ENCODE measurements around the gene CYP2C8. TPM values are rescaled to one million over a fixed set of nuclear protein-coding genes. Genes with fewer than 3 reads are reported as not detected.
"Not testable (repeated sequence)": the region's sequence is repeated elsewhere in the genome, so short reads cannot be mapped to it uniquely, and the experiment has no call there.

CYP2C8 gene
- total RNA-seq, result not detected

DNA sequence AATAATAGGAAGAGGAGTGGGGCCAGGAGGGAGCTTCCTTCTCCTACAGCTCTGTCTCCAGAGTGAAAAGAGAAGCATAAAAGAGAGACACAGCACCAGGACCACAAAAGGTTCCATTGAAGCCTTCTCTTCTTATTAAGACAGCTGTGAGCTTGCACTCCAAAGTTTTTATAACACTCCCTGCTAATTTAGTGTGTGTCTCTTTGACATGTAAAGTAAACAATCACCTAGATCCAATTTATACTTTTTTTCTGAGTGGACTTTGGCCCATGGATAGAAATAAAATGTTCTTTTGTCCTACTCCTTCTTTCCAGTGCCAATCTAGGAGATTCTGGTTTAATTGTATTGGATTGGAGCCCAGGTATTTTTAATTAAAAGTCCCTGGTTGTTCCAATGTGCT is at the start of gene CYP2C8:
TSS of gene CYP2C8 (minus strand) at position 212 of the 400 bp plus-strand sequence. CDS start at position 117, 95 bp downstream.
- H3K9me3 ChIP-seq, result no peaks in the 10 kb centered on the region
- ATAC-seq (ENCODE audit: insufficient number of reproducible peaks, low FRiP score, low read depth) (no peak), DNase-seq (ENCODE audit: low spot score) (no peak)
- no peak within 1 kb of the TSS for H3K4me3 ChIP-seq
- H3K27ac ChIP-seq, result no peak within 1 kb of the TSS
- H3K27me3 ChIP-seq (replicated peaks; ENCODE audit: insufficient read depth), result no peaks in the 10 kb centered on the region
- TF ChIP-seq, protein P1, sequence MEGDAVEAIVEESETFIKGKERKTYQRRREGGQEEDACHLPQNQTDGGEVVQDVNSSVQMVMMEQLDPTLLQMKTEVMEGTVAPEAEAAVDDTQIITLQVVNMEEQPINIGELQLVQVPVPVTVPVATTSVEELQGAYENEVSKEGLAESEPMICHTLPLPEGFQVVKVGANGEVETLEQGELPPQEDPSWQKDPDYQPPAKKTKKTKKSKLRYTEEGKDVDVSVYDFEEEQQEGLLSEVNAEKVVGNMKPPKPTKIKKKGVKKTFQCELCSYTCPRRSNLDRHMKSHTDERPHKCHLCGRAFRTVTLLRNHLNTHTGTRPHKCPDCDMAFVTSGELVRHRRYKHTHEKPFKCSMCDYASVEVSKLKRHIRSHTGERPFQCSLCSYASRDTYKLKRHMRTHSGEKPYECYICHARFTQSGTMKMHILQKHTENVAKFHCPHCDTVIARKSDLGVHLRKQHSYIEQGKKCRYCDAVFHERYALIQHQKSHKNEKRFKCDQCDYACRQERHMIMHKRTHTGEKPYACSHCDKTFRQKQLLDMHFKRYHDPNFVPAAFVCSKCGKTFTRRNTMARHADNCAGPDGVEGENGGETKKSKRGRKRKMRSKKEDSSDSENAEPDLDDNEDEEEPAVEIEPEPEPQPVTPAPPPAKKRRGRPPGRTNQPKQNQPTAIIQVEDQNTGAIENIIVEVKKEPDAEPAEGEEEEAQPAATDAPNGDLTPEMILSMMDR (IDR thresholded peaks at IDR 0.05), result no peak
- H3K4me1 ChIP-seq (ENCODE audit: control insufficient read depth in 1 of 2, low read depth in 2 of 2), result no peaks in the 10 kb centered on the region
- no peaks in the 10 kb centered on the region for H3K36me3 ChIP-seq

DNA sequence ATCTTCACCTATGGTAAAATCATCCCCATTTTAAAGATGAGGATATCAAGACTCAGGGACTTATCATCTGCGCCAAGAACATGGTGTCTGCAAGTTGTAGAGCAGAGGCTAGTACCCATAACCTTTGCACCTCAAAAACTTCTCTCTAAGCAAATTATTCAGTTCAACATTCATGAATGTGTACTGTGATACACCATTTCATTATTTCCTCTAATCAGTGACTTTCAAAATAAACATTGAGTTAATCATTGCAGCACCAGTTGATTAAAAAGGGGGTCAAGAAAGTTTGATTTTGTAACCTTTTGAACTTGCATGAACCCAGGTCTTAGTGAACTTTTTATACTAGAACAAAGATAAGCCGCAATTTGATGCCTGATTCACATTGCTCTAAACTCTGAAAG is 47.6 kb upstream of the CYP2C8 start:
- no peaks in the 10 kb centered on the region for H3K36me3 ChIP-seq
- H3K4me3 ChIP-seq, result no peak overlapping the region
- TF ChIP-seq, protein P1 (IDR thresholded peaks at IDR 0.05), result no peak
- ATAC-seq (ENCODE audit: insufficient number of reproducible peaks, low FRiP score, low read depth) (no peak), DNase-seq (ENCODE audit: low spot score) (no peak)
- no peaks in the 10 kb centered on the region for H3K4me1 ChIP-seq (ENCODE audit: control insufficient read depth in 1 of 2, low read depth in 2 of 2)
- no peak overlapping the region for H3K27ac ChIP-seq
- no peaks in the 10 kb centered on the region for H3K27me3 ChIP-seq (replicated peaks; ENCODE audit: insufficient read depth)
- H3K9me3 ChIP-seq, result peaks cover 7% of the 10 kb centered on the region

DNA sequence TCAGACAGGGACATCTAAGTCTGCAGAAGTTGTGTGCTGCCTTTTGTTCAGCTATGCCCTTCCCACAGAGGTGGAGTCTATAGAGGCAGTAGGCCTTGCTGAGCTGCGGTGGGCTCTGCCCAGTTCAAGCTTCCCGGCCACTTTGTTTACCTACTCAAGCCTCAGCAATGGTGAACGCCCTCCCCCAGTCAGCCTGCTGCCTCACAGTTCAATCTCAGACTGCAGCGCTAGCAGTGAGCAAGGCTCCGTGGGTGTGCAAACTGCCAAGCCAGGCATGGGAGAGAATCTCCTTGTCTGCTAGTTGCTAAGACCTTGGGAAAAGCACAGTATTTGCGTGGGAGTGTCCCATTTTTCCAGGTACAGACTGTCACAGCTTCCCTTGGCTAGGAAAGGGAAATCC is 41.5 kb upstream of the CYP2C8 start:
- not testable (repeated sequence) for ATAC-seq (ENCODE audit: insufficient number of reproducible peaks, low FRiP score, low read depth); H3K4me1 ChIP-seq (ENCODE audit: control insufficient read depth in 1 of 2, low read depth in 2 of 2); H3K4me3 ChIP-seq; H3K27ac ChIP-seq; H3K36me3 ChIP-seq; H3K9me3 ChIP-seq; H3K27me3 ChIP-seq (replicated peaks; ENCODE audit: insufficient read depth); DNase-seq (ENCODE audit: low spot score)

DNA sequence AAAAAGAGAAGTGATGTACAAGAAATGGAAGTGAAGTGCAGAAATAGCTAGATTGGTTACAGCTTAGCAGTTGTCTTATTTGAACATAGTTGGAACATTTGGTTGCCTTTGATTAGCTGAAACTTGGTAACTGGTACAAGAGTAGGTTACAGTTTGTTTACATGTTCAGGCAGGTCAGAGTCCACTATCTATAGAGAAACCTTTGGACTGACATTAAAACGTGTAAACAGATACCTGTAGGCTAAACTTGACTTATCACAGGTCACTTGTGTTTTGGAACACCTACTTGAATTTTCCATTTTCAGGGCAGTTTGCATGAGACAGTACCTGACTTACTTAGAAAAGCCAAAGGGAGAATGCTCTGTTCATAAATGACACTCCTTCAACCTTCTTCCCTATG is 28.5 kb upstream of the CYP2C8 start:
- no peak overlapping the region for H3K27ac ChIP-seq
- H3K27me3 ChIP-seq (replicated peaks; ENCODE audit: insufficient read depth), result no peaks in the 10 kb centered on the region
- DNase-seq (ENCODE audit: low spot score) (no peak), ATAC-seq (ENCODE audit: insufficient number of reproducible peaks, low FRiP score, low read depth) (no peak)
- H3K4me3 ChIP-seq, result no peak overlapping the region
- no peaks in the 10 kb centered on the region for H3K36me3 ChIP-seq
- H3K4me1 ChIP-seq (ENCODE audit: control insufficient read depth in 1 of 2, low read depth in 2 of 2), result no peaks in the 10 kb centered on the region
- TF ChIP-seq, protein P1 (IDR thresholded peaks at IDR 0.05), result no peak
- no peaks in the 10 kb centered on the region for H3K9me3 ChIP-seq

DNA sequence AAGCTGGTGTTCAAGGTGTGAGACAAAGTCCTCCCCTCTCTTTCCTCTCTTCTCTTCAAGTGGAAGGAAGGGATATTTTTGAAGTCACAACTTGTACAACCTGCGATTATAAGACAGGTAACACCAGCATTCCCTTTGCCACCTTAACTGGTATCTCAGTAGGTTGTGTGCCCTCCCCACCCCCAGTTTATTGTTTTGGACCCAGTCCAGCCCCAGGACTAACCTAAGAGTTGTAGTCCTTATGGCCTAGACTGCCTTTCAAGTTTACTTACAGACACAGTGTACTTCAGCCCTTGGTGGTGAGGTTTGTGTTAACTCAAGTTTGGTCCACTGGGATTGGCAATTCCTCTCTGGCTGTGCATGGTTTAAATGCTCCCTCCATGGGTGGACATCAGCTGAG is 26.8 kb upstream of the CYP2C8 start:
- H3K4me3 ChIP-seq, result no peak overlapping the region

DNA sequence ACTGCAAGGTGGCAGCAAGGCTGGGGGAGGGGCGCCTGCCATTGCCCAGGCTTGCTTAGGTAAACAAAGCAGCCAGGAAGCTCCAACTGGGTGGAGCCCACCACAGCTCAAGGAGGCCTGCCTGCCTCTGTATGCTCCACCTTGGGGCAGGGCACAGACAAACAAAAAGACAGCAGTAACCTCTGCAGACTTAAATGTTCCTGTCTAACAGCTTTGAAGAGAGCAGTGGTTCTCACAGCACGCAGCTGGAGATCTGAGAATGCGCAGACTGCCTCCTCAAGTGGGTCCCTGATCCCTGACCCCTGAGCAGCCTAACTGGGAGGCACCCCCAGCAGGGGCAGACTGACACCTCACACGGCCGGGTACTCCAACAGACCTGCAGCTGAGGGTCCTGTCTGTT is 10.3 kb upstream of the CYP2C8 start:
- not testable (repeated sequence) for H3K4me3 ChIP-seq; H3K36me3 ChIP-seq; H3K27me3 ChIP-seq (replicated peaks; ENCODE audit: insufficient read depth); H3K9me3 ChIP-seq; H3K4me1 ChIP-seq (ENCODE audit: control insufficient read depth in 1 of 2, low read depth in 2 of 2); H3K27ac ChIP-seq; ATAC-seq (ENCODE audit: insufficient number of reproducible peaks, low FRiP score, low read depth); DNase-seq (ENCODE audit: low spot score)

More for the DNA sequence above, 26.8 kb upstream of the CYP2C8 start:
- no peaks in the 10 kb centered on the region for H3K36me3 ChIP-seq
- H3K27me3 ChIP-seq (replicated peaks; ENCODE audit: insufficient read depth), result no peaks in the 10 kb centered on the region
- no peak overlapping the region for H3K27ac ChIP-seq
- no peaks in the 10 kb centered on the region for H3K4me1 ChIP-seq (ENCODE audit: control insufficient read depth in 1 of 2, low read depth in 2 of 2)
- TF ChIP-seq, protein P1 (IDR thresholded peaks at IDR 0.05), result no peak
- H3K9me3 ChIP-seq, result no peaks in the 10 kb centered on the region
- ATAC-seq (ENCODE audit: insufficient number of reproducible peaks, low FRiP score, low read depth), result no peak
- DNase-seq (ENCODE audit: low spot score), result no peak

Data from thoracic aorta (tissue), 2 donors.